ENCODE measurements around the gene LEF1.

GRCh38 chr4:108001540-108002135, 167.1 kb downstream of the LEF1 start:
- TF ChIP-seq TSHZ2 (CRISPR knock-in tag; IDR thresholded peaks at IDR 0.05) = no peak
- no peak for TF ChIP-seq ISL1 (CRISPR knock-in tag; IDR thresholded peaks at IDR 0.05)
- TF ChIP-seq GLIS3 (CRISPR knock-in tag; IDR thresholded peaks at IDR 0.05) = no peak
- TF ChIP-seq PATZ1 (CRISPR knock-in tag; IDR thresholded peaks at IDR 0.05; ENCODE audit: borderline replicate concordance) = no peak
- no peak for TF ChIP-seq OSR1 (CRISPR knock-in tag; IDR thresholded peaks at IDR 0.05)
- TF ChIP-seq CSDC2 (CRISPR knock-in tag; IDR thresholded peaks at IDR 0.05) = no peak
- no peak for TF ChIP-seq POU6F1 (CRISPR knock-in tag; IDR thresholded peaks at IDR 0.05; ENCODE audit: borderline replicate concordance, low read depth)
- no peak for TF ChIP-seq CSRNP3 (CRISPR knock-in tag; IDR thresholded peaks at IDR 0.05)
- TF ChIP-seq ZC3H10 (CRISPR knock-in tag; IDR thresholded peaks at IDR 0.05) = no peak
- TF ChIP-seq SNAI2 (CRISPR knock-in tag; IDR thresholded peaks at IDR 0.05) = no peak
- no peak for TF ChIP-seq ARNTL (CRISPR knock-in tag; IDR thresholded peaks at IDR 0.05; ENCODE audit: borderline replicate concordance, low read depth)
- no peak for TF ChIP-seq ZNF70 (CRISPR knock-in tag; IDR thresholded peaks at IDR 0.05)

Measured in SK-N-SH treated with all-trans-retinoic acid at 6 μM for 48 hours (cell line).